Karpas-422 (cell line): Measurements from ENCODE around the gene SWI5. TPM values are rescaled to one million over a fixed set of nuclear protein-coding genes. Genes with fewer than 3 reads are reported as not detected.
A peak's percentile ranks its signal among the peaks of the same experiment; 100 is the strongest.

Experiments
- DNase-seq: peaks from one replicate; pipeline ENCODE4 v3.0.0-alpha.2; 2015
- H2AFZ ChIP-seq: fragments of 200-600 bp; sonication (generic); 2 replicates; pipeline ENCODE4 v1.6.1; 2014; ENCODE audit warnings: antibody characterized with exemption, low read length, mixed read lengths
- H3K27ac ChIP-seq: fragments of 200-600 bp; sonication (generic); 2 replicates; pipeline ENCODE4 v1.5.1; 2014; ENCODE audit warnings: mild to moderate bottlenecking, low read length, moderate library complexity
- H3K27me3 ChIP-seq: fragments of 200-600 bp; sonication (generic); 2 replicates; pipeline ENCODE4 v1.6.1; 2014; ENCODE audit warnings: low read length, mixed read lengths
- H3K36me3 ChIP-seq: fragments of 200-600 bp; sonication (generic); 2 replicates; pipeline ENCODE4 v1.6.1; 2014; ENCODE audit warnings: low read length, mixed read lengths; ENCODE audit not compliant: insufficient read depth
- H3K4me1 ChIP-seq: fragments of 200-600 bp; sonication (generic); 2 replicates; pipeline ENCODE4 v1.6.1; 2014; ENCODE audit warnings: mild to moderate bottlenecking, low read length, mixed read lengths
- H3K4me2 ChIP-seq: fragments of 200-600 bp; sonication (generic); 2 replicates; pipeline ENCODE4 v1.6.1; 2014; ENCODE audit warnings: low read length, low read depth, mild to moderate bottlenecking; ENCODE audit not compliant: poor library complexity, severe bottlenecking
- H3K4me3 ChIP-seq: fragments of 200-600 bp; sonication (generic); 2 replicates; pipeline ENCODE4 v1.5.1; 2014; ENCODE audit warnings: mild to moderate bottlenecking, antibody characterized with exemption, low read length, mixed read lengths
- H3K79me2 ChIP-seq: fragments of 200-600 bp; sonication (generic); 2 replicates; pipeline ENCODE4 v1.6.1; 2014; ENCODE audit warnings: mild to moderate bottlenecking, low read length, mixed read lengths
- H3K9ac ChIP-seq: fragments of 200-600 bp; sonication (generic); 2 replicates; pipeline ENCODE4 v1.6.0; 2014; ENCODE audit warnings: low read length
- H3K9me2 ChIP-seq: fragments of 200-600 bp; sonication (generic), shearing (Covaris generic); replicated peaks from 2 replicates; pipeline ENCODE4 v1.6.0; 2014; ENCODE audit warnings: mild to moderate bottlenecking, low read length, moderate library complexity; ENCODE audit not compliant: insufficient read depth
- H3K9me3 ChIP-seq: fragments of 300-700, 200-600 bp; sonication (generic); 2 replicates; pipeline ENCODE4 v1.6.1; 2014; ENCODE audit warnings: low read length, mixed read lengths
- H4K20me1 ChIP-seq: fragments of 200-600 bp; sonication (generic); 2 replicates; pipeline ENCODE4 v1.6.1; 2014; ENCODE audit warnings: mild to moderate bottlenecking, antibody characterized with exemption, low read length, low read depth; ENCODE audit not compliant: insufficient read depth
- total RNA-seq: library from RNA; depleted of rRNA; stranded (reverse); fragments of >200 nt; shearing (Covaris generic); gene quantifications from 2 replicates; pipeline ENCODE4 v1.2.3, GENCODE V29; 2014; ENCODE audit warnings: low replicate concordance

Gene SWI5
- total RNA-seq, 1 experiment from 2014 or later, result 37.6 TPM

- Histone ChIP-seq H3K27ac (no peak overlapping the region), H3K9me2 (no peaks in the 10 kb centered on the region), H3K9ac (no peak overlapping the region), H3K4me3 (peak overlapping the region; percentile 32; the same call in 1 of the 2 replicates), H3K4me1 (peaks cover 16% of the 10 kb centered on the region), H4K20me1 (0 out of 2 replicates have a peak, but pooled peaks cover 5% of the 10 kb centered on the region), H3K79me2 (no peaks in the 10 kb centered on the region), H2AFZ (no peak overlapping the region), H3K4me2 (peak overlapping the region; percentile 45), H3K27me3 (no peaks in the 10 kb centered on the region), H3K9me3 (no peaks in the 10 kb centered on the region), H3K36me3 (no peaks in the 10 kb centered on the region)
- DNase-seq, result peak; percentile 95
Observed at GRCh38 chr9:128249908-128250838, 25.9 kb upstream of the SWI5 start.

- Histone ChIP-seq H3K27ac (no peak overlapping the region), H3K79me2 (no peaks in the 10 kb centered on the region), H3K36me3 (no peaks in the 10 kb centered on the region), H3K9ac (no peak overlapping the region), H3K9me2 (no peaks in the 10 kb centered on the region), H3K9me3 (no peaks in the 10 kb centered on the region), H2AFZ (no peak overlapping the region), H3K4me3 (no peak overlapping the region), H4K20me1 (0 out of 2 replicates have a peak, but pooled peaks cover 6% of the 10 kb centered on the region), H3K4me1 (peaks cover 14% of the 10 kb centered on the region), H3K27me3 (no peaks in the 10 kb centered on the region), H3K4me2 (no peak overlapping the region)
- no peak for DNase-seq
Observed at GRCh38 chr9:128250839-128251731, 25.0 kb upstream of the SWI5 start.

GRCh38 chr9:128251732-128252100 lies 24.4 kb upstream of the SWI5 start:
- 0 out of 2 replicates have a peak, but pooled peaks cover 6% of the 10 kb centered on the region for H4K20me1 ChIP-seq
- H3K9ac ChIP-seq, result no peak overlapping the region
- no peaks in the 10 kb centered on the region for H3K9me3 ChIP-seq
- H3K27me3 ChIP-seq, result no peaks in the 10 kb centered on the region
- no peaks in the 10 kb centered on the region for H3K36me3 ChIP-seq
- H3K4me2 ChIP-seq, result no peak overlapping the region
- DNase-seq, result no peak
- no peaks in the 10 kb centered on the region for H3K79me2 ChIP-seq
- H3K4me1 ChIP-seq, result peaks cover 14% of the 10 kb centered on the region
- no peaks in the 10 kb centered on the region for H3K9me2 ChIP-seq
- H2AFZ ChIP-seq, result no peak overlapping the region
- no peak overlapping the region for H3K27ac ChIP-seq
- H3K4me3 ChIP-seq, result no peak overlapping the region

GRCh38 chr9:128252317-128253139 lies 23.5 kb upstream of the SWI5 start:
- H3K9me3 ChIP-seq, result no peaks in the 10 kb centered on the region
- H3K36me3 ChIP-seq, result no peaks in the 10 kb centered on the region
- H4K20me1 ChIP-seq, result 0 out of 2 replicates have a peak, but pooled peaks cover 6% of the 10 kb centered on the region
- no peaks in the 10 kb centered on the region for H3K27me3 ChIP-seq
- no peak for DNase-seq
- no peak overlapping the region for H3K4me3 ChIP-seq
- no peaks in the 10 kb centered on the region for H3K79me2 ChIP-seq
- no peaks in the 10 kb centered on the region for H3K9me2 ChIP-seq
- no peak overlapping the region for H3K4me2 ChIP-seq
- no peak overlapping the region for H2AFZ ChIP-seq
- no peak overlapping the region for H3K9ac ChIP-seq
- peaks cover 14% of the 10 kb centered on the region for H3K4me1 ChIP-seq
- H3K27ac ChIP-seq, result no peak overlapping the region

- H3K36me3 ChIP-seq, result no peaks in the 10 kb centered on the region
- no peaks in the 10 kb centered on the region for H3K9me2 ChIP-seq
- H2AFZ ChIP-seq, result no peak overlapping the region
- no peak overlapping the region for H3K27ac ChIP-seq
- H3K9ac ChIP-seq, result no peak overlapping the region
- peaks cover 14% of the 10 kb centered on the region for H3K4me1 ChIP-seq
- DNase-seq, result peak; percentile 85
- H3K4me2 ChIP-seq, result no peak overlapping the region
- H3K9me3 ChIP-seq, result no peaks in the 10 kb centered on the region
- no peaks in the 10 kb centered on the region for H3K79me2 ChIP-seq
- H4K20me1 ChIP-seq, result 0 out of 2 replicates have a peak, but pooled peaks cover 6% of the 10 kb centered on the region
- H3K27me3 ChIP-seq, result no peaks in the 10 kb centered on the region
- no peak overlapping the region for H3K4me3 ChIP-seq
Observed at GRCh38 chr9:128253140-128253990, 22.7 kb upstream of the SWI5 start.

- no peak overlapping the region for H3K27ac ChIP-seq
- no peaks in the 10 kb centered on the region for H3K9me2 ChIP-seq
- H3K36me3 ChIP-seq, result no peaks in the 10 kb centered on the region
- no peak overlapping the region for H3K9ac ChIP-seq
- H3K9me3 ChIP-seq, result no peaks in the 10 kb centered on the region
- H2AFZ ChIP-seq, result no peak overlapping the region
- no peaks in the 10 kb centered on the region for H3K27me3 ChIP-seq
- DNase-seq, result no peak
- peaks cover 14% of the 10 kb centered on the region for H3K4me1 ChIP-seq
- H3K4me3 ChIP-seq, result no peak overlapping the region
- H3K79me2 ChIP-seq, result no peaks in the 10 kb centered on the region
- no peak overlapping the region for H3K4me2 ChIP-seq
- 0 out of 2 replicates have a peak, but pooled peaks cover 6% of the 10 kb centered on the region for H4K20me1 ChIP-seq
Observed at GRCh38 chr9:128253991-128254346, 22.1 kb upstream of the SWI5 start.

GRCh38 chr9:128254362-128254761 lies 21.7 kb upstream of the SWI5 start:
- H3K9me3 ChIP-seq, result no peaks in the 10 kb centered on the region
- 0 out of 2 replicates have a peak, but pooled peaks cover 6% of the 10 kb centered on the region for H4K20me1 ChIP-seq
- H3K36me3 ChIP-seq, result no peaks in the 10 kb centered on the region
- no peaks in the 10 kb centered on the region for H3K27me3 ChIP-seq
- DNase-seq, result no peak
- H3K27ac ChIP-seq, result no peak overlapping the region
- H3K9ac ChIP-seq, result no peak overlapping the region
- peaks cover 14% of the 10 kb centered on the region for H3K4me1 ChIP-seq
- H2AFZ ChIP-seq, result no peak overlapping the region
- H3K9me2 ChIP-seq, result no peaks in the 10 kb centered on the region
- H3K79me2 ChIP-seq, result no peaks in the 10 kb centered on the region
- H3K4me2 ChIP-seq, result no peak overlapping the region
- no peak overlapping the region for H3K4me3 ChIP-seq
